SU-DHL-6 (cell line): Measurements from ENCODE around the gene KIR3DL3.

Experiments
- CTCF ChIP-seq: fragments of 200-600 bp; sonication (generic); IDR thresholded peaks from one replicate; pipeline ENCODE4 v1.5.1; 2017; ENCODE audit warnings: antibody characterized with exemption, mild to moderate bottlenecking, low read length, moderate library complexity; ENCODE audit not compliant: insufficient read depth, poor library complexity, severe bottlenecking
- EZH2phosphoT487 ChIP-seq: fragments of 200-600 bp; sonication (generic), shearing (Covaris generic); conservative IDR thresholded peaks from 2 replicates; pipeline ENCODE4 v1.6.1; 2018; ENCODE audit warnings: mild to moderate bottlenecking, antibody characterized with exemption, low read length, moderate library complexity, mixed read lengths

- no peak for TF ChIP-seq CTCF
- no peak for TF ChIP-seq EZH2phosphoT487
Observed at GRCh38 chr19:54684527-54684926, 39.7 kb upstream of the KIR3DL3 start.
